Endothelial cell of umbilical vein (primary cell): ENCODE measurements around the gene STK39. TPM values are rescaled to one million over a fixed set of nuclear protein-coding genes. Genes with fewer than 3 reads are reported as not detected.

Experiments
- BruUV-seq: library from RNA; stranded (reverse); fragments of 400-500 nt; replicated peaks from 2 replicates; lab custom pipeline; 2021; lab: Mats Ljungman, UMichigan
- CTCF ChIA-PET: fragments of 300-600, 350-600 bp; sonication (Branson Sonifier 250); formaldehyde crosslinking; loops from one replicate; lab custom pipeline; 2021; ENCODE audit warnings: antibody characterized with exemption, inconsistent platforms; lab: Charles Lee
- POLR2A ChIA-PET: fragments of 300-600, 350-600 bp; sonication (Branson Sonifier 250); formaldehyde crosslinking; loops from one replicate; lab custom pipeline; 2021; ENCODE audit warnings: antibody characterized with exemption, inconsistent platforms; lab: Charles Lee
- DNase-seq: peaks from one replicate; pipeline ENCODE4 v3.0.0-alpha.2; 2011; ENCODE audit warnings: low read depth, low spot score
- FAIRE-seq: peaks from 2 replicates; lab custom pipeline; 2011; peaks lifted over from hg19 to GRCh38; lab: Jason Lieb, UNC
- H2AFZ ChIP-seq: 2 replicates; pipeline ENCODE4 v1.6.0; 2012; ENCODE audit warnings: low read depth, low read length, control low read depth, inconsistent platforms
- H3K27ac ChIP-seq: 2 replicates; pipeline ENCODE4 v1.5.1; 2011; ENCODE audit warnings: low read depth, mild to moderate bottlenecking, control low read depth, low read length, moderate library complexity; ENCODE audit not compliant: insufficient read depth
- H3K27me3 ChIP-seq, 2 experiments: 2 replicates each; pipeline versions ENCODE4 v1.6.0 to v1.6.1; 2011; ENCODE audit warnings: low read length in 2 of 2, mixed read lengths in 1 of 2; ENCODE audit not compliant: control insufficient read depth in 2 of 2, insufficient read depth in 2 of 2
- H3K36me3 ChIP-seq, 2 experiments: 2 replicates in 1 of 2; 3 replicates in 1 of 2; pipeline ENCODE4 v1.5.1; 2011; ENCODE audit warnings: low read length in 2 of 2, mild to moderate bottlenecking in 1 of 2, moderate library complexity in 1 of 2; ENCODE audit not compliant: control insufficient read depth in 2 of 2, insufficient read depth in 2 of 2; ENCODE audit errors: extremely low read depth in 1 of 2
- H3K4me1 ChIP-seq: 3 replicates; pipeline ENCODE4 v1.5.1; 2011; ENCODE audit warnings: mild to moderate bottlenecking, low read length; ENCODE audit not compliant: control insufficient read depth, insufficient read depth; ENCODE audit errors: extremely low read depth
- H3K4me2 ChIP-seq: 2 replicates; pipeline ENCODE4 v1.6.1; 2011; ENCODE audit warnings: low read length, control low read depth, mixed read lengths; ENCODE audit not compliant: insufficient read depth
- H3K4me3 ChIP-seq, 3 experiments: fragments of 200-600 bp in 1 of 3; sonication (generic), shearing (Covaris generic) in 1 of 3; replicated peaks in 1 of 3; 2 replicates each; pipeline ENCODE4 v1.5.1; 2011 to 2016; ENCODE audit warnings: control low read depth in 3 of 3, low read length in 3 of 3, mild to moderate bottlenecking in 2 of 3, inconsistent platforms in 1 of 3, low read depth in 1 of 3, moderate library complexity in 1 of 3; ENCODE audit not compliant: insufficient read depth in 1 of 3
- H3K79me2 ChIP-seq: 2 replicates; pipeline ENCODE4 v1.6.0; 2012; ENCODE audit warnings: low read length, inconsistent platforms; ENCODE audit not compliant: control insufficient read depth, insufficient read depth
- H3K9ac ChIP-seq: replicated peaks from 2 replicates; pipeline ENCODE3; 2011; ENCODE audit warnings: low read length, control low read depth; ENCODE audit not compliant: insufficient read depth; ENCODE audit errors: extremely low read depth
- H3K9me1 ChIP-seq: replicated peaks from 3 replicates; pipeline ENCODE4 v1.6.0; 2011; ENCODE audit warnings: mild to moderate bottlenecking, low read length; ENCODE audit not compliant: control insufficient read depth, insufficient read depth; ENCODE audit errors: extremely low read depth
- H3K9me3 ChIP-seq: replicated peaks from 2 replicates; pipeline ENCODE4 v1.5.1; 2012; ENCODE audit warnings: low read length, inconsistent platforms; ENCODE audit not compliant: control insufficient read depth, insufficient read depth
- H4K20me1 ChIP-seq: replicated peaks from 2 replicates; pipeline ENCODE3; 2011; ENCODE audit warnings: mild to moderate bottlenecking, low read length; ENCODE audit not compliant: control insufficient read depth, insufficient read depth; ENCODE audit errors: extremely low read depth
- GATA2 ChIP-seq: IDR thresholded peaks from 2 replicates; pipeline ENCODE4 v1.7.0; 2011; ENCODE audit warnings: low read depth, mild to moderate bottlenecking, moderate library complexity, mixed read lengths, low read length; ENCODE audit not compliant: insufficient read length, insufficient read depth
- MYC ChIP-seq: IDR thresholded peaks from one replicate; pipeline ENCODE4 v1.6.1; 2011; ENCODE audit warnings: mild to moderate bottlenecking, low read depth, low read length
- POLR2A ChIP-seq: IDR thresholded peaks from 2 replicates; pipeline ENCODE4 v1.6.1; 2012; ENCODE audit warnings: low read depth, mild to moderate bottlenecking, control low read depth, low read length
- POLR2AphosphoS5 ChIP-seq: IDR thresholded peaks from 2 replicates; pipeline ENCODE4 v1.6.1; 2012; ENCODE audit warnings: low read depth, mild to moderate bottlenecking, control low read depth, low read length, moderate library complexity; ENCODE audit not compliant: insufficient read depth
- dilution Hi-C: fragments of 300-500 bp; cut with MboI; formaldehyde crosslinking; loops from one replicate; pipeline ENCODE4 v1.15.0; 2019; ENCODE audit warnings: low sequenced_read_pairs; ENCODE audit not compliant: extremely low pct_ligation_motif_present
- intact Hi-C: fragments of 100-400 bp; cut with micrococcal nuclease; formaldehyde crosslinking; loops from one replicate; pipeline ENCODE4 v1.10.0; 2022
- polyA plus RNA-seq, 4 experiments: library from polyadenylated mRNA; depleted of rRNA in 3 of 4; stranded (reverse) in 3 of 4; unstranded in 1 of 4; fragments of >200 nt; gene quantifications; 2 replicates each; pipeline versions ENCODE4 v1.2.1 to v1.2.3, GENCODE V29; 2011 to 2012; ENCODE audit warnings: missing spikeins in 1 of 4
- total RNA-seq: library from RNA; stranded (reverse); gene quantifications from 2 replicates; pipeline ENCODE4 v1.2.3, GENCODE V29; 2021
- TF ChIP-seq, protein P1 (sequence below): IDR thresholded peaks from 2 replicates; pipeline ENCODE4 v1.6.1; 2011; ENCODE audit not compliant: insufficient read depth, insufficient read length

Gene STK39
- total and polyA plus RNA-seq, 2 donors (not counting 3 experiments of a cell fraction or from before 2014, with no cell fraction given): 4.6 to 13.1 TPM

DNA sequence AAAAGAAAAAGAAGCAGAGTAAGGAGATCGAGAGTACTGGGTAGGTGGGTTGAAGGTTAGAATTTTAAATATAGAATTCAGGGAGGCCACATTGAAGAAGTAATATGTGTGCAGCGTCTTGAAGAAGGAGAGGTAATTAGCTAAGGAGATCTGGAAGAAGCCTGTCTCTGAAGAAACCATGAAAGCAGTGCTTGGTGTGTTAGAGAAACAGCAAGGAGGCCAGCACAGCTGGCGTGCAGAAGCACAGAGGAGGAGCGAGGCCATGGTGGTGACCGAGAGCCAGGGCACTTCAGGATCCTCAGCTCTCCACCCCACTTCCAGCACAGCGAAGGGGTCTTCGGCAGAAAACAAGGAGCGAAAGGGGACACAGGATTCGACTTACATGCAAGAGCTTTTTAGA is 305.8 kb downstream of the STK39 start:
- H3K4me2 ChIP-seq: no peak overlapping the region
- no peak overlapping the region for H3K9ac ChIP-seq
- no peak for FAIRE-seq
- H3K9me1 ChIP-seq: no peaks in the 10 kb centered on the region
- DNase-seq: no peak
- no peak overlapping the region for H2AFZ ChIP-seq
- no peaks in the 10 kb centered on the region for H3K79me2 ChIP-seq
- H3K36me3 ChIP-seq: no peaks in the 10 kb centered on the region
- no peaks in the 10 kb centered on the region for H4K20me1 ChIP-seq
- POLR2A ChIA-PET: no interaction called here
- no TSS peak for BruUV-seq
- TF ChIP-seq MYC (no peak), GATA2 (no peak), POLR2AphosphoS5 (no peak)
- TF ChIP-seq, protein P1, sequence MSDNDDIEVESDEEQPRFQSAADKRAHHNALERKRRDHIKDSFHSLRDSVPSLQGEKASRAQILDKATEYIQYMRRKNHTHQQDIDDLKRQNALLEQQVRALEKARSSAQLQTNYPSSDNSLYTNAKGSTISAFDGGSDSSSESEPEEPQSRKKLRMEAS: no peak
- CTCF ChIA-PET: no interaction called here
- no peaks in the 10 kb centered on the region for H3K9me3 ChIP-seq
- no peaks in the 10 kb centered on the region for H3K27me3 ChIP-seq
- no peaks in the 10 kb centered on the region for H3K4me1 ChIP-seq
- intact Hi-C loops: no loop called here
- H3K4me3 ChIP-seq: no peak overlapping the region
- dilution Hi-C loops: no loop called here
- H3K27ac ChIP-seq: no peak overlapping the region

DNA sequence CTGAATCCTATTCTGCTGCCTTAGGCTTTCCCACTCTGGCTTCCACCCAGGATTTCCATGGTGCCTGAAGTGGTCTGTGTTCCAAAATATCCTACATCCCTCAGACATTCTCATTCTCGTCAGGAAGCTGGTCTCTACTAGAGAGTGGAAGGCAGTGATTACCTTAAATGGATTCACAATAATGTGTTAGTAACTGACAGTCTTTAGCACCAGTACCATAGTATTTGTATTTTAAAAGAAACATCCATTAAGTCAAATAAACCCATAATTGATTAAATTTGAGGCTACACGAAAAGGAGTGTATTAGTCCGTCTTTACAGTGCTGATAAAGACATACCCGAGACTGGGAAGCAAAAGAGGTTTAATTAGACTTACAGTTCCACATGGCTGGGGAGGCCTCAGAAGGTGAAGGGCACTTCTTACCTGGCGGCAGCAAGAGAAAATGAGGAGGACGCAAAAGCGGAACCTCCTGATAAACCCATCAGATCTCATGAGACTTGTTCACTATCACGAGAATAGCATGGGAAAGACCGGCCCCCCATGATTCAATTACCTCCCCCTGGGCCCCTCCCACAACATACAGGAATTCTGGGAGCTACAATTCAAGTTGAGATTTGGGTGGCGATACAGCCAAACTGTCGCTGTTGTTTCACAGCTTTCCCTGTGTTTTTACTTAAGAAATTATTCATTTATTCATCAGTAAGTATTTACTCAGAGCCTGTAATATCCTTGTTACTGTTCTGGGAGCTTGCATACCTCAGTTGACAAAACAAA is 306.5 kb downstream of the STK39 start:
- DNase-seq (no peak), FAIRE-seq (no peak)
- Histone ChIP-seq H3K4me2 (no peak overlapping the region), H2AFZ (no peak overlapping the region), H3K27ac (no peak overlapping the region), H3K9ac (no peak overlapping the region), H3K27me3 (no peaks in the 10 kb centered on the region), H3K4me3 (no peak overlapping the region), H3K79me2 (no peaks in the 10 kb centered on the region), H3K9me1 (no peaks in the 10 kb centered on the region), H3K9me3 (no peaks in the 10 kb centered on the region), H4K20me1 (no peaks in the 10 kb centered on the region), H3K36me3 (no peaks in the 10 kb centered on the region), H3K4me1 (no peaks in the 10 kb centered on the region)
- no TSS peak for BruUV-seq
- intact Hi-C loops: no loop called here
- dilution Hi-C loops: no loop called here
- TF ChIP-seq GATA2: no peak
- no peak for TF ChIP-seq POLR2A
- no peak for TF ChIP-seq MYC
- ChIA-PET POLR2A (no interaction called here), CTCF (no interaction called here)
